Smooth muscle cell of the pulmonary artery (primary cell): ENCODE data around the gene XPO1. TPM values are rescaled to one million over a fixed set of nuclear protein-coding genes. Genes with fewer than 3 reads are reported as not detected.

ENCODE experiments used
- total RNA-seq: library from RNA; depleted of rRNA; stranded (reverse); fragments of >200 nt; gene quantifications from 2 replicates; pipeline ENCODE4 v1.2.3, GENCODE V29; 2014

Gene XPO1
- total RNA-seq = 232 and 312 TPM in 2 replicates

GRCh38 chr2:61538200-61538919 lies at the start of gene XPO1:
XPO1 (minus strand) TSS chr2:61538356; CDS start chr2:61533897, 4,459 bp downstream.

GRCh38 chr2:61470965-61471904 lies 66.9 kb downstream of the XPO1 start, which contains the start of gene USP34:
USP34 (minus strand) TSS chr2:61471087; CDS start chr2:61470692, 395 bp downstream.

Other genes starting within 250 kb of the XPO1 start
- 144 and 149 TPM in 2 replicates for gene USP34, start 67.3 kb downstream of the XPO1 start, total RNA-seq